Esophagus squamous epithelium (tissue), 4 donors: ENCODE data around the gene IRF2BPL.

Experiments used
- POLR2A ChIP-seq, 4 donors: fragments of 450-650 bp; IDR thresholded peaks; one replicate each; pipeline ENCODE4 v1.6.1; 2017; ENCODE audit warnings: antibody characterized with exemption in 4 of 4, mild to moderate bottlenecking in 4 of 4, moderate library complexity in 3 of 4
- TF ChIP-seq, protein P1 (sequence below), 6 experiments: fragments of 450-650 bp in 4 of 6; fragments of 200-600 bp in 2 of 6; sonication (generic) in 2 of 6; IDR thresholded peaks; one replicate each; pipeline ENCODE4 v1.5.1; 2016 to 2019; ENCODE audit warnings: antibody characterized with exemption in 6 of 6, mild to moderate bottlenecking in 4 of 6, moderate library complexity in 4 of 6

DNA sequence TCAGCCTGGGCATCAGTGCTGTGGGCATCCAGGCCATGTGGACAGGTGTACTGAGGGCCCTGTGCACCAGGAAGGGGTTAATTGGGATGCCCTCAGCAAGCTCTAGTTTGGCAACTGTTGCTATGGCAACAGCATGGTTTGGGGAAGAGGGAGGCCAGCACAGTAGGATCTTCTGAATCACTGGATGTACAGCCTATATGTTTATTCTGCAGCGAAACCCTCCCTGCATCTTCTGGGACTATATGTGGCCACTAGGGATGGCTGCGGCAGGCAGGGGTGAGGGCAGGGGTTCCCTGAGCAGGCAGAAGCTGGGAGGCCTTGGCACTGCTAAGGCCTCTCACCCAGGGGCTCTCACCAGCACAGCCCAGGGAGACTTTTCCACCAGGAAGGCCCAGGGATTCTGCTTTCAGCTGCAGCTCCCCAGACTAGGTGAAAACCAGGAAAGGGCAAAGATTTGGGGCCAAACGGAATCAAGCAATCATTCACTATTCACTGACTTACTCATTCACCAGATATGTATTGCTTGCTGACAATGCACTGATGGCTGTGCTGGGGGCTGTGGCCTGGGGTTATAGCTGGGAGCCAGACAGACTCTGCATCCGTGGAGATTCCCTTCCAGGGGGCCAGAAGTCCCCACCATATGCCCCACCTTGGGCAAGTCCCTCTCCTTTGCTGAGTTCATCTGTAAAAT, 42.8 kb downstream of the IRF2BPL start:
- TF ChIP-seq, protein P1, sequence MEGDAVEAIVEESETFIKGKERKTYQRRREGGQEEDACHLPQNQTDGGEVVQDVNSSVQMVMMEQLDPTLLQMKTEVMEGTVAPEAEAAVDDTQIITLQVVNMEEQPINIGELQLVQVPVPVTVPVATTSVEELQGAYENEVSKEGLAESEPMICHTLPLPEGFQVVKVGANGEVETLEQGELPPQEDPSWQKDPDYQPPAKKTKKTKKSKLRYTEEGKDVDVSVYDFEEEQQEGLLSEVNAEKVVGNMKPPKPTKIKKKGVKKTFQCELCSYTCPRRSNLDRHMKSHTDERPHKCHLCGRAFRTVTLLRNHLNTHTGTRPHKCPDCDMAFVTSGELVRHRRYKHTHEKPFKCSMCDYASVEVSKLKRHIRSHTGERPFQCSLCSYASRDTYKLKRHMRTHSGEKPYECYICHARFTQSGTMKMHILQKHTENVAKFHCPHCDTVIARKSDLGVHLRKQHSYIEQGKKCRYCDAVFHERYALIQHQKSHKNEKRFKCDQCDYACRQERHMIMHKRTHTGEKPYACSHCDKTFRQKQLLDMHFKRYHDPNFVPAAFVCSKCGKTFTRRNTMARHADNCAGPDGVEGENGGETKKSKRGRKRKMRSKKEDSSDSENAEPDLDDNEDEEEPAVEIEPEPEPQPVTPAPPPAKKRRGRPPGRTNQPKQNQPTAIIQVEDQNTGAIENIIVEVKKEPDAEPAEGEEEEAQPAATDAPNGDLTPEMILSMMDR (IDR thresholded peaks at IDR 0.05) = no peak
- no peak for TF ChIP-seq POLR2A (IDR thresholded peaks at IDR 0.05)
